Measurements from ENCODE around the gene NDOR1. TPM values are rescaled to one million over a fixed set of nuclear protein-coding genes. Genes with fewer than 3 reads are reported as not detected.
A peak's percentile ranks its signal among the peaks of the same experiment; 100 is the strongest.

The NDOR1 gene
- polyA plus RNA-seq, 6 donors from 2014 or later: 4.4 to 9.3 (median 5.2) TPM

GRCh38 chr9:137191245-137191644 is 14.3 kb upstream of the NDOR1 start:
- H3K4me3 Mint-ChIP-seq: peak overlapping the region in 4 of 8 donors; percentile 12 to 92 (median 74)
- H3K9me3 Mint-ChIP-seq: no peaks in the 10 kb centered on the region
- H3K27me3 Mint-ChIP-seq: no peaks in the 10 kb centered on the region
- ATAC-seq (ENCODE audit: low read depth in 2 of 2) (no peak), DNase-seq (no peak)
- H3K36me3 Mint-ChIP-seq: no peaks in the 10 kb centered on the region
- peaks cover 28 to 42% (median 31%) of the 10 kb centered on the region in 3 donors for H3K4me1 Mint-ChIP-seq
- peak overlapping the region in 3 of 6 donors; percentile 78 to 94 (median 82) for H3K27ac Mint-ChIP-seq

DNA sequence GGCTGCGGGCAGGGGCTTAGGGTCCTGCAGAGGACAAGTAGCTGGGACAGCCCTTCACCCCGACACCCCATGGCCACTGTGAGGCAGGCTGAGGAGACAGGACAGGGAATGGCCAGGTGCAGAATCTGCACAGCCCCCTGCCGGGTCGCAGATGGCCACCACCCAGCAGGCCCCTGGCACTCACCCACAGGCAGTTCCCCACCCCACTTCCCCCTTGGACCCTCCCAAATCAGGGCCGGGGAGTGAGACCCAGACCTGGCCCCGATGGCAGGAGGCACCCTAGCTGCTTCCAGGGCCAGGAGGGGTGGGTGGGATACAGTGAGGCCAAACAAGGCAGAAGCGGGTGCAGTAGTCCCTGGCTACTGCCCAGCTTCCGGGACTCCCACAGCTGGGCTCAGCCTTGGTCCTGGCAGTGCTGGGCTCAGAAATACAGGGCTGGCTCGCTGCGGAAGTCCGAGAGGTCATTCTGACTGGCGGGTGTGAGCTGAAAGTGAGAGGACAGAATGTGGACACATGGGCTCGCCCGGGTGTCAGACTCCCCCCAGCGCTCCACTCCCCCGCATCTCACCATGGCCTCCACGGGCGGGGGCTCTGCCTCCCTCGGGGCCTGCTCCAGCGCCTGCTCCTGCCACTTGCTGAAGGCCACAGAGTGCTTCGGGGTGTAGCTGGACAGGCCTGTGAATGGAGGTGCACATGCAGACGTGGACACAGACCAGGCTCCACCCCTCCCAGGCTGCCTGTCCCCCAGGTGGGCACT is 13.6 kb upstream of the NDOR1 start:
- Mint-ChIP-seq H3K9me3 (no peaks in the 10 kb centered on the region), H3K4me1 (peaks cover 25 to 37% (median 26%) of the 10 kb centered on the region in 3 donors), H3K36me3 (no peaks in the 10 kb centered on the region), H3K27me3 (no peaks in the 10 kb centered on the region), H3K4me3 (peak overlapping the region in 1 of 8 donors; percentile 41), H3K27ac (peak overlapping the region in 1 of 6 donors; percentile 94)
- no peak for DNase-seq
- ATAC-seq (ENCODE audit: low read depth in 2 of 2): no peak

GRCh38 chr9:137192448-137192780 is 13.1 kb upstream of the NDOR1 start:
- Mint-ChIP-seq H3K36me3 (no peaks in the 10 kb centered on the region), H3K27me3 (no peaks in the 10 kb centered on the region), H3K27ac (no peak overlapping the region), H3K4me1 (peaks cover 20 to 35% (median 22%) of the 10 kb centered on the region in 3 donors), H3K9me3 (no peaks in the 10 kb centered on the region), H3K4me3 (peak overlapping the region in 1 of 8 donors; percentile 41)
- DNase-seq (no peak), ATAC-seq (ENCODE audit: low read depth in 2 of 2) (no peak)

- Mint-ChIP-seq H3K9me3 (no peaks in the 10 kb centered on the region), H3K36me3 (no peaks in the 10 kb centered on the region)
- no peak for DNase-seq
Measured at GRCh38 chr9:137192859-137193258, 12.6 kb upstream of the NDOR1 start.

DNA sequence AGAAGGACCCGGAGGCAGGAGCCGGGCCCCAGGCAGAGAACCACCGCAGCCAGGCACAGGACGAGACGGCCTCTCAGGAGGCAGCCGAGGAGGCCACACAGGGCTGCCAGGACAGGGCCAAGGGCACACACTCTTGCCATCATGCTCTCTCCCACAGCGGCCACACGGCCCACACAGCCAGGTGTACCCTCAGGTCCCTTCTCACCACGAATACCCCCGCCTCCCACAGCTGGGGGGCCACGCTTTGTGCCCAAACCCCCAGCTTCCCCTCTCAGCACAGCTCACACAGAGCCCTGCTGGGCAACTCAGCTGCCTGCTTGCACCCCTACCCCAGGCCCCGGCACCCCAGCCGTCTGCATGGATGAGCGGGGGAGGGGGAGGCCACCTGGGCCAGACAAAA is 11.7 kb upstream of the NDOR1 start:
- ATAC-seq (ENCODE audit: low read depth in 2 of 2): no peak
- Mint-ChIP-seq H3K4me3 (peak overlapping the region in 1 of 8 donors; percentile 9), H3K27me3 (no peaks in the 10 kb centered on the region), H3K9me3 (no peaks in the 10 kb centered on the region), H3K27ac (no peak overlapping the region), H3K36me3 (no peaks in the 10 kb centered on the region), H3K4me1 (peaks cover 14 to 30% (median 16%) of the 10 kb centered on the region in 3 donors)
- DNase-seq: no peak

More at GRCh38 chr9:137192859-137193258, 12.6 kb upstream of the NDOR1 start:
- H3K4me1 Mint-ChIP-seq: peaks cover 15 to 30% (median 19%) of the 10 kb centered on the region in 3 donors
- peak overlapping the region in 1 of 8 donors; percentile 41 for H3K4me3 Mint-ChIP-seq
- H3K27me3 Mint-ChIP-seq: no peaks in the 10 kb centered on the region
- H3K27ac Mint-ChIP-seq: no peak overlapping the region
- ATAC-seq (ENCODE audit: low read depth in 2 of 2): no peak

DNA sequence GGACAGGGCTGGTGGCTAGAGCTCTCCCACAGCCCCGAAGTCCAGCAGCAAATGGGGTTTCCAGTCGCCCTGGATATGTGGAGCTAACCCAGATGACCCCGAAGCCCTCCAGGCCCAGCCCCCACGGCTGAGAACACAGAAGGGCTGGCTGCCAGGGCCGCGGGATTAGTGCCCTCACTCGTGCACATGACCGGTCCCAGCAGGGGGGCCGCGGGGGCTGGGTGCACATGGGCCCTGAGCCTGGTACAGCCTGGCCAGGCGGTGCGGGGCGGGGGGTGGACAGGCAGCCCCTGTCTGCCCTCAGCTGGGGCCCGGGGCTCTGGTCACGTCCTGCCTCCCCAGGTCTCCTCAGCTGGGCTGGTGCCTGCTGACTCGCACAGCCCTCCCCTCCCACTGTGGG is 11.1 kb upstream of the NDOR1 start:
- Mint-ChIP-seq H3K9me3 (no peaks in the 10 kb centered on the region), H3K36me3 (no peaks in the 10 kb centered on the region), H3K4me3 (no peak overlapping the region), H3K4me1 (peaks cover 9 to 24% (median 10%) of the 10 kb centered on the region in 3 donors), H3K27me3 (no peaks in the 10 kb centered on the region), H3K27ac (no peak overlapping the region)
- DNase-seq (no peak), ATAC-seq (ENCODE audit: low read depth in 2 of 2) (no peak)

- Mint-ChIP-seq H3K9me3 (no peaks in the 10 kb centered on the region), H3K27ac (no peak overlapping the region), H3K4me3 (no peak overlapping the region), H3K4me1 (peaks cover 5 to 24% (median 11%) of the 10 kb centered on the region in 3 donors), H3K27me3 (no peaks in the 10 kb centered on the region), H3K36me3 (no peaks in the 10 kb centered on the region)
- ATAC-seq (ENCODE audit: low read depth in 2 of 2) (no peak), DNase-seq (no peak)
Measured at GRCh38 chr9:137194909-137195308, 10.6 kb upstream of the NDOR1 start.

DNA sequence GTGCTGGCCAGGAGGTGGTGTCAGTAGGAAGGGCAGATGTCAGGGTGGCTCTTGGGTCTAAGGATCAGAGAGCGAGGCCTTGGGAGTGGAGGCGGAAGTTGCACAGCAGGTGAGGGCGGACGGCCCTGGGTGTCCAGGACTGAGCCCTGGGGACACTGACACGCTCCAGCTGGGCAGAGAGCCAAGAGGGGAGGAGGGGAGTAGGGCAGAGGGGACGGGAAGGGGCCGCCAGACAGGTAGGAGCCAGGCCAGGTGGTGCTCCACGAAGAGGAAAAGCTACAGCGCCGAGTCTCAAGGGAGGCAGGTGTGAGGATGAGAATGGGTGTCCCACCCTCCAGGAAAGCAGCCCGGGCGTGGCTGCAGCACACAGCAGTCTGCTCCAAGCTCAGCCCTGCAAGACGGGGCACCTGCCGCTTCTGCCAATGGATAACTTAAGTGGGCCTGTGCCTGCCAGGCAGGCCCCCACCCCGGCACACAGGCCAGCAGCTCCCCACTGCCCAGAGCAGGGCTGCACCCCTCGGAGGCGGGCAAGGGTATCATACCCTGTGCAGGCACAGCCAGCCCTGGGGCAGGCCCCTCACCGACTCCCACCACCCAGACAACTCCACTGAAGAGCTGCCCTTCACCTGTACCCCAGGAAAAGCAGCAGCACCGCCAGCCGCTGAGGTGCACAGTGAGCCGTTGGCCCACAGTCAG is 9.8 kb upstream of the NDOR1 start:
- ATAC-seq (ENCODE audit: low read depth in 2 of 2) (no peak), DNase-seq (no peak)
- Mint-ChIP-seq H3K27me3 (no peaks in the 10 kb centered on the region), H3K4me3 (peak overlapping the region in 1 of 8 donors; percentile 45), H3K9me3 (no peaks in the 10 kb centered on the region), H3K4me1 (peaks cover 4 to 21% (median 11%) of the 10 kb centered on the region in 3 donors), H3K27ac (no peak overlapping the region), H3K36me3 (no peaks in the 10 kb centered on the region)

DNA sequence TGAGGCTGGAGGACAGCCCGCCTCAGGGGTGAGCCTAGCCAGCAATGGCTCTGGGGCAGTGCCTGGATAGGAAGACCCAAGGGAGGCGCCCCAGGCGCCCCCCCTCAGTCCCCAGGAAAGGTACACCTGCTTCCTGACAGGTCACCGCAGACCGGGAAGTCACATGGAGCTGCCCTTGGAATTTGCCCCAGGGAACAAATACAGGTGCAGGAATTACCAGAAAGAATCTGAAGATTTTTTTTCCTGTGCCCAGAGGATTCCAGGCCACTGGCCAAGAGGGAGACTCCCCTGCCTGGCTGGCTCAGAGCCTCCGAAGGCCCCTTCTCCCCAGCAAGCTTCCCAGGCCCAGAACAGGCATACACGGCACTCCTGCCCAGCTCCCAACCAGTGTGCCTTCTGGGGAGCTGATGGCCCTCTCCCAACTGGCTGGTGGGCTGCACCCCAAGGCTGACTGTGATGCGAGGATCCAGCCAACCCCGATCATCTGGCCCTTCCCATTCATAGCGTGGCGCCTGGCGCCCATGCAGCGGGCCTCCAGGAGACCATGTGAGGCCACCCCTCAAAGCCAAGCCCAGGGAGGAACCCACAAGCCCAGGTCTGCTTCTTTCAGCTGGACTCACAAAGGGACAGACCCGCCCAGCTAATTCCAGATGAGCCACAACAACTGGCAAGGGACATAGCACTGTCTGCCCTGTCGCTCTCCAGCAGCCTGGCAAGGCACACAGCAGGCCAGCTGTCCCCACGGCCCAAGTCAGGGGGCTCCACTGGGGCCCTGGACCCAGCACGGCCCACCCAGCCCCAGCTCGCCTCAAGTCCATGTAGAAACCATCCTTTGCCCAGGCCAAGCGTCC is 7.2 kb upstream of the NDOR1 start:
- peak overlapping the region in 1 of 6 donors; percentile 13 for H3K27ac Mint-ChIP-seq
- ATAC-seq (ENCODE audit: low read depth in 2 of 2) (no peak), DNase-seq (no peak)
- H3K27me3 Mint-ChIP-seq: no peaks in the 10 kb centered on the region
- peak overlapping the region in 6 of 8 donors; percentile 2 to 81 (median 42) for H3K4me3 Mint-ChIP-seq
- H3K36me3 Mint-ChIP-seq: no peaks in the 10 kb centered on the region
- H3K4me1 Mint-ChIP-seq: peaks cover 11 to 30% (median 23%) of the 10 kb centered on the region in 3 donors
- H3K9me3 Mint-ChIP-seq: no peaks in the 10 kb centered on the region

DNA sequence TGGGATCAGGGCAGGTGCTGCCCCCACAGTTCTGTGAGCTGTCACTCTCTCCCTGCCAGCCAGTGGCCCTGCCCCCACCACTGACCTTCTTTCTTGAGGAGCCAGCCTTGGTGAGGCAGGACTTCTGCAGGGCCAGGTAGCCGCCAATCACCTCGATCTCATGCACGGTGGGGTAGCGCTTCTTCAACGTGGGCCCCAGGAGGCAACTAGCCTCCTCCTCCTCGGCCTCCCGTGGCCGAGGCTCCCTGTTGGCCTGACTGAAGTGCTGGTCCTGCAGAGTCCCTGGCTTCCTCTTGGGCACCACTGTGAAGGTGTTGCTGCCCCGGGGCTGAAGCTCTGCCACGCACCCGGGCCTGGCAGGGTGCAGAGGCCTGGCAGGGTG is 6.6 kb upstream of the NDOR1 start:
- peaks cover 11 to 32% (median 27%) of the 10 kb centered on the region in 3 donors for H3K4me1 Mint-ChIP-seq
- H3K9me3 Mint-ChIP-seq: no peaks in the 10 kb centered on the region
- H3K4me3 Mint-ChIP-seq: peak overlapping the region in 7 of 8 donors; percentile 2 to 84 (median 72)
- no peak for DNase-seq
- H3K27me3 Mint-ChIP-seq: no peaks in the 10 kb centered on the region
- no peaks in the 10 kb centered on the region for H3K36me3 Mint-ChIP-seq
- ATAC-seq (ENCODE audit: low read depth in 2 of 2): no peak
- peak overlapping the region in 1 of 6 donors; percentile 13 for H3K27ac Mint-ChIP-seq

GRCh38 chr9:137199411-137200121 is 5.9 kb upstream of the NDOR1 start:
- peak overlapping the region; percentile 66 to 91 (median 82) for H3K4me3 Mint-ChIP-seq
- no peaks in the 10 kb centered on the region for H3K9me3 Mint-ChIP-seq
- H3K4me1 Mint-ChIP-seq: peaks cover 17 to 39% (median 34%) of the 10 kb centered on the region in 3 donors
- H3K27ac Mint-ChIP-seq: peak overlapping the region in 3 of 6 donors; percentile 84 to 89 (median 86)
- ATAC-seq (ENCODE audit: low read depth in 2 of 2): no peak
- DNase-seq: no peak
- no peaks in the 10 kb centered on the region for H3K27me3 Mint-ChIP-seq
- no peaks in the 10 kb centered on the region for H3K36me3 Mint-ChIP-seq

- ATAC-seq (ENCODE audit: low read depth in 2 of 2) (peak; percentile 87 to 89), DNase-seq (peak; percentile 99)
- peak within 1 kb of the TSS; percentile 84 to 92 (median 87) for H3K4me3 Mint-ChIP-seq
- no peaks in the 10 kb centered on the region for H3K36me3 Mint-ChIP-seq
- peaks cover 15 to 42% (median 40%) of the 10 kb centered on the region in 3 donors for H3K4me1 Mint-ChIP-seq
- H3K27me3 Mint-ChIP-seq: no peaks in the 10 kb centered on the region
- peak within 1 kb of the TSS; percentile 72 to 95 (median 87) for H3K27ac Mint-ChIP-seq
- no peaks in the 10 kb centered on the region for H3K9me3 Mint-ChIP-seq
Measured at GRCh38 chr9:137200311-137201204, 4.9 kb upstream of the NDOR1 start, which contains the start of gene TPRN. TPRN (minus strand) TSS chr9:137200741; CDS start chr9:137200711, 30 bp downstream.

Measured in naive B cell (primary cell).